GM12892 (cell line): Measurements from ENCODE around the gene DES.

ENCODE experiments used
- POLR2A ChIP-seq: IDR thresholded peaks from 2 replicates; pipeline ENCODE4 v1.6.1; 2011; ENCODE audit warnings: low read depth, low read length, control low read depth
- POLR2AphosphoS5 ChIP-seq: IDR thresholded peaks from 2 replicates; pipeline ENCODE4 v1.6.1; 2011; ENCODE audit warnings: low read depth, low read length, control low read depth
- TAF1 ChIP-seq: IDR thresholded peaks from 2 replicates; pipeline ENCODE4 v1.6.1; 2011; ENCODE audit warnings: low read depth, mild to moderate bottlenecking, control low read depth, low read length, borderline replicate concordance

DNA sequence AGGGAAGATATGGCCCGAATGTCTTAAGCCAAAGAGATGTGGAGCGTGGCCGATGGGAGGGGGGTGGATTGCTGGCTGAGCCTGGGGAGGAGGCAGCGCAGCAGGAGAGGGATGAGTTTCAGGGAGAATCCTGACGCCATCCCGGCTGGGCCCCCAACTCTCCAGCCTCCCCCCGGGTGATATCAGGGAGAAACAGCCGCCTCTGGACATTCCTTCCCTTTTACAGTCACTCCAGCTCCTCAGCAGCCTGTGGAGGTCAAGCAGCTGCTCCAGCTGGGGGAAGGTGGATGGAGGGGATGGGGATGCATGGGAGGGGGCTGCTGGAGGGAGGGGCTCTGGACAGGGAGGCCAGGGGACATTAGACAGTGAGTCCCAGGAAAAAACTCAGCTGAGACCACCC lies 9.5 kb upstream of the DES start:
- TF ChIP-seq POLR2A = no peak
- no peak for TF ChIP-seq TAF1
- no peak for TF ChIP-seq POLR2AphosphoS5
